ENCODE data around the gene EPAS1. TPM values are rescaled to one million over a fixed set of nuclear protein-coding genes. Genes with fewer than 3 reads are reported as not detected.

Gene EPAS1
- total RNA-seq, 1 donor from 2014 or later, result 0.47 TPM

DNA sequence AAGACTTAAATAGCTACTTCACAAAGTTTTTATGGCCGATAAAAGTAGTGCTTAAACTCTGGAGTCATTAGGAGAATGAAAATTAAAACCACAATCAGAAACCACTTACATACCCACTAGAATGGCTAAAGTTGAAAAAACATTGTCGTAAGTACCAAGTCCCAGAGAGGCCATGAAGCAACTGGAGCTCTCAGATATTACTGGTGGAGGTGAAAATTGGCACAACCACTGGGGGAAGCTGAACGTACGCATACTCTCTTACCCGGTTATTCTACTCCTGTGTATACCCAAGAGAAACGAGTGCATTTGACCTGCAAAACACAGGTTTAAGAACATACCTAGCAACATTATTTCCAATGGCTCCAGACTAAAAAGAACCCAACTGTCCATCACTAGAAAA, 105.7 kb downstream of the EPAS1 start:
- Mint-ChIP-seq H3K36me3 (ENCODE audit: low read depth) (no peaks in the 10 kb centered on the region), H3K9me3 (no peaks in the 10 kb centered on the region), H3K4me1 (no peaks in the 10 kb centered on the region), H3K27me3 (peaks cover 7% of the 10 kb centered on the region), H3K27ac (no peak overlapping the region), H3K4me3 (no peak overlapping the region)
- intact Hi-C loops (cut with micrococcal nuclease), result no loop called here
- POLR2A ChIA-PET, result no interaction called here
- ATAC-seq (ENCODE audit: low read depth) (no peak), DNase-seq (no peak)
- CTCF ChIA-PET, result no interaction called here
- TF ChIP-seq, protein P1, sequence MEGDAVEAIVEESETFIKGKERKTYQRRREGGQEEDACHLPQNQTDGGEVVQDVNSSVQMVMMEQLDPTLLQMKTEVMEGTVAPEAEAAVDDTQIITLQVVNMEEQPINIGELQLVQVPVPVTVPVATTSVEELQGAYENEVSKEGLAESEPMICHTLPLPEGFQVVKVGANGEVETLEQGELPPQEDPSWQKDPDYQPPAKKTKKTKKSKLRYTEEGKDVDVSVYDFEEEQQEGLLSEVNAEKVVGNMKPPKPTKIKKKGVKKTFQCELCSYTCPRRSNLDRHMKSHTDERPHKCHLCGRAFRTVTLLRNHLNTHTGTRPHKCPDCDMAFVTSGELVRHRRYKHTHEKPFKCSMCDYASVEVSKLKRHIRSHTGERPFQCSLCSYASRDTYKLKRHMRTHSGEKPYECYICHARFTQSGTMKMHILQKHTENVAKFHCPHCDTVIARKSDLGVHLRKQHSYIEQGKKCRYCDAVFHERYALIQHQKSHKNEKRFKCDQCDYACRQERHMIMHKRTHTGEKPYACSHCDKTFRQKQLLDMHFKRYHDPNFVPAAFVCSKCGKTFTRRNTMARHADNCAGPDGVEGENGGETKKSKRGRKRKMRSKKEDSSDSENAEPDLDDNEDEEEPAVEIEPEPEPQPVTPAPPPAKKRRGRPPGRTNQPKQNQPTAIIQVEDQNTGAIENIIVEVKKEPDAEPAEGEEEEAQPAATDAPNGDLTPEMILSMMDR (IDR thresholded peaks at IDR 0.05), result no peak

DNA sequence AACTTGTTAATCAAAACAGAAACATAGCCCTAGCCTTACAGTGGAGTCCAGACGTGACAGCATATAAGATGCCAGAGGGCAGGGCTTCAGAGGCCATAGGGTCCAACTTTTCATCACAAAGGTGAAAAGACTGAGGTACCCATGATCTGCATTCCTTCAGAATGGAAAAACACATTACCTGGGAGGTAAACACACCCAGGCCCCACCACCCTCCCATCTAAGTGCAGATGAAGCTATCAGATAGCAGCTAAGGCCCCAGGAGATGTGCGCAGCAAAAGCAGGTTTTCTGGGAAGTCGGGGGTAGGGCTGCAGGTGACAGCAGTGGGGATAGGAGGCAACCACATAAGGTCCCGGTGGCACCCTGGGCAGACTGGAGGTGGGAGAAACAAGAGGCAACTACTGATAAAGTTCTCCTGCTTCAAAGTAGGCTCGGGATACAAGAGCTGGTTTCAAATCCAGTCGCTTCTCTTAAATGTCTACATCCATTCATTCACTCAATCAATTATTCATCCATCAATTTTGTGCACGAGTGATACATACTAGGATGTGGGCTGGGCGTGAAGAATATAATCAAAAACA, 107.1 kb downstream of the EPAS1 start:
- Mint-ChIP-seq H3K9me3 (no peaks in the 10 kb centered on the region), H3K4me3 (no peak overlapping the region), H3K4me1 (no peaks in the 10 kb centered on the region), H3K27ac (no peak overlapping the region), H3K36me3 (ENCODE audit: low read depth) (no peaks in the 10 kb centered on the region), H3K27me3 (peaks cover 7% of the 10 kb centered on the region)
- TF ChIP-seq, protein P1 (IDR thresholded peaks at IDR 0.05), result no peak
- CTCF ChIA-PET, result no interaction called here
- intact Hi-C loops (cut with micrococcal nuclease), result no loop called here
- ATAC-seq (ENCODE audit: low read depth) (no peak), DNase-seq (no peak)
- POLR2A ChIA-PET, result no interaction called here

DNA sequence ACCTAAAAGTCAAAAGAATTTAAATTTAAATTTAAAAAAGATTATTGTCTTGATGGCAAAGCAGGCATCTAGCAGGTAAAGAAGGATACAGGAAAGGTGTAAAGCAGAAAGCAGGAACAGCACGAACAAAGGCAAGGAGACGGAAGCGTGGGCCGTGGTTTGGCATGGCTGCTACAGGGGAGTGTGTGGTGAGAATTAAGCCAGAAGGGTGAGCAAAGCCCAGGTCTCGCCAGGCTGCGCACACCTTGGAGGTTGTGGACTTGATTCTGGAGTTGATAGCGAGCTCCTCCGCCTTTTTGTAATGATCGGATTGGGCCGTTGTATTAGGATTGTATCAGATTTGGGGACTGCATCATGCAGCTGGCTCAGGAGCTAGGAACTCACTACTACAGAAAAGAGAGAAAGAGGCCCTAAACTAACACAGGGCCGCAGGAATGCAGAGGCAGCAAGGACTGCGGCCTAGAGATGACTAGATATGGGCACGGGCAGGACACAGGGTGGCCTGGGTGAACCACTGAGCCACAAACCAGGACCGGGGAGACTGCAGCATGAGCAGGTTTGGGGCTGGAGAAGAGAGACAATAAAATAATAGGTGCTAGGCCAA, 110.7 kb downstream of the EPAS1 start:
- TF ChIP-seq, protein P1 (IDR thresholded peaks at IDR 0.05), result no peak
- no peak overlapping the region for H3K4me3 Mint-ChIP-seq
- ATAC-seq (ENCODE audit: low read depth), result no peak
- no peak for DNase-seq
- ChIA-PET POLR2A (no interaction called here), CTCF (no interaction called here)
- H3K27ac Mint-ChIP-seq, result no peak overlapping the region
- intact Hi-C loops (cut with micrococcal nuclease), result no loop called here
- H3K4me1 Mint-ChIP-seq, result no peaks in the 10 kb centered on the region
- H3K36me3 Mint-ChIP-seq (ENCODE audit: low read depth), result no peaks in the 10 kb centered on the region
- H3K9me3 Mint-ChIP-seq, result no peaks in the 10 kb centered on the region
- peaks cover 4% of the 10 kb centered on the region for H3K27me3 Mint-ChIP-seq

DNA sequence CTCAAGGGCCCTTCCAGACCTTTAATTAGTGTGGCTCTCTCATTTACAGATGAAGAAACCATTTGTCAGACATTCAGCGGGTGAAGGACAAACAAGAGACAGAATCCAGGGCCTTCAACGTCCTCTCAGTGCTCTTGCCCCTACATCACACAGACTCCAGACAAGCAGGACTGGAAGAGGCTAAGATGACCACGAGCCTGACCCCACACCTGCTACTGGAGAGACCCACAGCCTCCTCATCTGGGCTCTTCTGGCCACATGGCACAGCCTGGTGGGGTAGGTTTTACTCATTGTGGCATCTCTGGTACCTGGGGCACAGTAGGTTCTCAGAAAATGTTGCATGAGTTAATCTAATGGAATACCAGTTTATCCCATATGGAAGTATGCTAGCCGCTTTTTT, 112.5 kb downstream of the EPAS1 start:
- H3K4me3 Mint-ChIP-seq, result no peak overlapping the region
- TF ChIP-seq, protein P1 (IDR thresholded peaks at IDR 0.05), result no peak
- no peaks in the 10 kb centered on the region for H3K4me1 Mint-ChIP-seq
- no peaks in the 10 kb centered on the region for H3K9me3 Mint-ChIP-seq
- ATAC-seq (ENCODE audit: low read depth) (no peak), DNase-seq (no peak)
- ChIA-PET POLR2A (no interaction called here), CTCF (interaction anchor here (0.7 kb wide), 1 partner anchor 62 kb away, joined by 3 read pairs; no protein-coding TSS in a partner anchor)
- intact Hi-C loops (cut with micrococcal nuclease), result no loop called here
- no peak overlapping the region for H3K27ac Mint-ChIP-seq
- H3K27me3 Mint-ChIP-seq, result peaks cover 4% of the 10 kb centered on the region
- H3K36me3 Mint-ChIP-seq (ENCODE audit: low read depth), result no peaks in the 10 kb centered on the region

DNA sequence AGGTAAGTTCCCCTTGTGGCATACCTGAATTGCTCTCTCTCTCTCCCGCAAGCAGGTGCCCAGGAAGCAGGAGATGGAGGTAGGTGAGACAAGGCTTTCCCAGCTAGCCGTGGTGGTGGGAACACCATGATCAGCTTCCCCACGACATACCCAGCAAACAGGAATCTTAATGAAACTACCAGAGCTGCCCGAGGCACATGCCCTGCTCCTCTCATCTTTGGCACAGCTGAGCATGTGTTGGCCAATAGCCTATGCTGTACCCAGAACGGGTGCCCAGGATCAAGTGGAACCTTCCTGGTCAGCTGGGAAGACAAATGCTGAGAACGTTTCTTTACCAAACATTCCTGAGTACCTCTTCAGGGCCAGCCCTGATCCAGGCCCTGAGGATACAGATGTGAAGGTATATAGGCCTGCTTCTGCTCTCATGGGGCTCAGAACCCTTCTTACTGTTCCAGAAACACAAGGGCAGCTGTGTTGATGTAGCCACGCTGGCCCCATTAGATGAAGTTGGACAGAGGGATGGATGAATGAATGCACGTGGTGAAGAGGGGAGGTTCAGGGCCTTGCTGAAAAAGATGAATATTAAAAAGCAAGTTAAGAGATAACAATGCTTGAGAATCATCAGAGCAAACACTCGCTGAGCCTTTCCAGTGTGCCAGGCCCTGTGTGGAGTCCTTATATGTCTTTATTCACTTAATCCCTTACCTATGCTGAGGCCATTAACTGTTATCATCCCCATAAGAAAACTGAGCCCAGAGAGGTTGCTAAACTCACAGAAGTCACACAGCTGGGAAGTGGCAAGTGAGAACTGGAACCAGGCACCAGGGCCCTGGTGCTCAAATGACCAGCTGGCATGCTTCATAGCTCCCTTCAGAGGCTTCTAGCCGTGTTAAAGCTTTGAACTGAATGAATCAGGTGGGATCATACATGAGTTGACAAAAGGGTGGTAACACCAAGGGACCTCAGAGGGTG, 113.4 kb downstream of the EPAS1 start:
- POLR2A ChIA-PET, result no interaction called here
- Mint-ChIP-seq H3K9me3 (peaks cover 4% of the 10 kb centered on the region), H3K27me3 (peaks cover 4% of the 10 kb centered on the region), H3K36me3 (ENCODE audit: low read depth) (no peaks in the 10 kb centered on the region), H3K4me3 (no peak overlapping the region), H3K27ac (no peak overlapping the region), H3K4me1 (no peaks in the 10 kb centered on the region)
- DNase-seq (no peak), ATAC-seq (ENCODE audit: low read depth) (no peak)
- intact Hi-C loops (cut with micrococcal nuclease), result no loop called here
- CTCF ChIA-PET, result no interaction called here
- TF ChIP-seq, protein P1 (IDR thresholded peaks at IDR 0.05), result no peak

Measured in activated B cell treated with CpG ODN at 0.5 μM for 24 hours (primary cell).